ENCODE measurements around the gene PDIA5.

DNA sequence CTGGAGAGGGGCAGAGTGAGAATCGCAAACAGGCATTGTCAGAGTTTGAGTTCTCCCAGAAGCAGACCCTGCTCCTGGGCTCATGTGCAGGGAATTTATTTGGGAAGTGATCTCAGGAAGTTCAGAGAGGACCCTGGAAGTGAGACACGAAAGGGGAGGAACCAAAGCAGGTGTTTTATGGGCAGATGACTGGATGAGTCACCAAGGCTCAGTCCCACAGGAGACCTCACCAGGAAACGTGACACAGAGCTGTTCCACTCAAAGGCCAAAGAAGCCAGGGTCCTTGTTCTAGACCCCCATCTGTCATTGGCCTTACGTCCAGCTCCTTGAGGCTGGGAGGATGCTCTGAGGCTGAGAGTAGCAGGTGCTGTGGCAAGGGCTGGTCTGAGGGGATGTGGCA is 91.5 kb downstream of the PDIA5 start:
- TF ChIP-seq, protein P1, sequence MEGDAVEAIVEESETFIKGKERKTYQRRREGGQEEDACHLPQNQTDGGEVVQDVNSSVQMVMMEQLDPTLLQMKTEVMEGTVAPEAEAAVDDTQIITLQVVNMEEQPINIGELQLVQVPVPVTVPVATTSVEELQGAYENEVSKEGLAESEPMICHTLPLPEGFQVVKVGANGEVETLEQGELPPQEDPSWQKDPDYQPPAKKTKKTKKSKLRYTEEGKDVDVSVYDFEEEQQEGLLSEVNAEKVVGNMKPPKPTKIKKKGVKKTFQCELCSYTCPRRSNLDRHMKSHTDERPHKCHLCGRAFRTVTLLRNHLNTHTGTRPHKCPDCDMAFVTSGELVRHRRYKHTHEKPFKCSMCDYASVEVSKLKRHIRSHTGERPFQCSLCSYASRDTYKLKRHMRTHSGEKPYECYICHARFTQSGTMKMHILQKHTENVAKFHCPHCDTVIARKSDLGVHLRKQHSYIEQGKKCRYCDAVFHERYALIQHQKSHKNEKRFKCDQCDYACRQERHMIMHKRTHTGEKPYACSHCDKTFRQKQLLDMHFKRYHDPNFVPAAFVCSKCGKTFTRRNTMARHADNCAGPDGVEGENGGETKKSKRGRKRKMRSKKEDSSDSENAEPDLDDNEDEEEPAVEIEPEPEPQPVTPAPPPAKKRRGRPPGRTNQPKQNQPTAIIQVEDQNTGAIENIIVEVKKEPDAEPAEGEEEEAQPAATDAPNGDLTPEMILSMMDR (IDR thresholded peaks at IDR 0.05), result no peak
- no peak for TF ChIP-seq POLR2AphosphoS5 (IDR thresholded peaks at IDR 0.05)

Data from upper lobe of left lung (tissue), 4 donors.